Endothelial cell of umbilical vein (primary cell): ENCODE measurements around the gene STK17A. TPM values are rescaled to one million over a fixed set of nuclear protein-coding genes. Genes with fewer than 3 reads are reported as not detected.
A peak's percentile ranks its signal among the peaks of the same experiment; 100 is the strongest.

ENCODE experiments used
- BruUV-seq: library from RNA; stranded (reverse); fragments of 400-500 nt; replicated peaks from 2 replicates; lab custom pipeline; 2021; lab: Mats Ljungman, UMichigan
- CTCF ChIA-PET: fragments of 300-600, 350-600 bp; sonication (Branson Sonifier 250); formaldehyde crosslinking; loops from one replicate; lab custom pipeline; 2021; ENCODE audit warnings: antibody characterized with exemption, inconsistent platforms; lab: Charles Lee
- POLR2A ChIA-PET: fragments of 300-600, 350-600 bp; sonication (Branson Sonifier 250); formaldehyde crosslinking; loops from one replicate; lab custom pipeline; 2021; ENCODE audit warnings: antibody characterized with exemption, inconsistent platforms; lab: Charles Lee
- DNase-seq: peaks from one replicate; pipeline ENCODE4 v3.0.0-alpha.2; 2011; ENCODE audit warnings: low read depth, low spot score
- FAIRE-seq: peaks from 2 replicates; lab custom pipeline; 2011; peaks lifted over from hg19 to GRCh38; lab: Jason Lieb, UNC
- H2AFZ ChIP-seq: 2 replicates; pipeline ENCODE4 v1.6.0; 2012; ENCODE audit warnings: low read depth, low read length, control low read depth, inconsistent platforms
- H3K27ac ChIP-seq: 2 replicates; pipeline ENCODE4 v1.5.1; 2011; ENCODE audit warnings: low read depth, mild to moderate bottlenecking, control low read depth, low read length, moderate library complexity; ENCODE audit not compliant: insufficient read depth
- H3K27me3 ChIP-seq, 2 experiments: 2 replicates each; pipeline versions ENCODE4 v1.6.0 to v1.6.1; 2011; ENCODE audit warnings: low read length in 2 of 2, mixed read lengths in 1 of 2; ENCODE audit not compliant: control insufficient read depth in 2 of 2, insufficient read depth in 2 of 2
- H3K36me3 ChIP-seq, 2 experiments: 2 replicates in 1 of 2; 3 replicates in 1 of 2; pipeline ENCODE4 v1.5.1; 2011; ENCODE audit warnings: low read length in 2 of 2, mild to moderate bottlenecking in 1 of 2, moderate library complexity in 1 of 2; ENCODE audit not compliant: control insufficient read depth in 2 of 2, insufficient read depth in 2 of 2; ENCODE audit errors: extremely low read depth in 1 of 2
- H3K4me1 ChIP-seq: 3 replicates; pipeline ENCODE4 v1.5.1; 2011; ENCODE audit warnings: mild to moderate bottlenecking, low read length; ENCODE audit not compliant: control insufficient read depth, insufficient read depth; ENCODE audit errors: extremely low read depth
- H3K4me2 ChIP-seq: 2 replicates; pipeline ENCODE4 v1.6.1; 2011; ENCODE audit warnings: low read length, control low read depth, mixed read lengths; ENCODE audit not compliant: insufficient read depth
- H3K4me3 ChIP-seq, 3 experiments: fragments of 200-600 bp in 1 of 3; sonication (generic), shearing (Covaris generic) in 1 of 3; replicated peaks in 1 of 3; 2 replicates each; pipeline ENCODE4 v1.5.1; 2011 to 2016; ENCODE audit warnings: control low read depth in 3 of 3, low read length in 3 of 3, mild to moderate bottlenecking in 2 of 3, inconsistent platforms in 1 of 3, low read depth in 1 of 3, moderate library complexity in 1 of 3; ENCODE audit not compliant: insufficient read depth in 1 of 3
- H3K79me2 ChIP-seq: 2 replicates; pipeline ENCODE4 v1.6.0; 2012; ENCODE audit warnings: low read length, inconsistent platforms; ENCODE audit not compliant: control insufficient read depth, insufficient read depth
- H3K9ac ChIP-seq: replicated peaks from 2 replicates; pipeline ENCODE3; 2011; ENCODE audit warnings: low read length, control low read depth; ENCODE audit not compliant: insufficient read depth; ENCODE audit errors: extremely low read depth
- H3K9me1 ChIP-seq: replicated peaks from 3 replicates; pipeline ENCODE4 v1.6.0; 2011; ENCODE audit warnings: mild to moderate bottlenecking, low read length; ENCODE audit not compliant: control insufficient read depth, insufficient read depth; ENCODE audit errors: extremely low read depth
- H3K9me3 ChIP-seq: replicated peaks from 2 replicates; pipeline ENCODE4 v1.5.1; 2012; ENCODE audit warnings: low read length, inconsistent platforms; ENCODE audit not compliant: control insufficient read depth, insufficient read depth
- H4K20me1 ChIP-seq: replicated peaks from 2 replicates; pipeline ENCODE3; 2011; ENCODE audit warnings: mild to moderate bottlenecking, low read length; ENCODE audit not compliant: control insufficient read depth, insufficient read depth; ENCODE audit errors: extremely low read depth
- EZH2 ChIP-seq: IDR thresholded peaks from 2 replicates; pipeline ENCODE4 v1.6.1; 2012; ENCODE audit warnings: borderline replicate concordance, low read depth, mild to moderate bottlenecking, moderate library complexity, low read length, inconsistent platforms; ENCODE audit not compliant: severe bottlenecking
- FOS ChIP-seq: IDR thresholded peaks from 2 replicates; pipeline ENCODE4 v1.6.1; 2011; ENCODE audit warnings: mild to moderate bottlenecking, low read length, moderate library complexity, borderline replicate concordance; ENCODE audit not compliant: insufficient read depth
- GATA2 ChIP-seq: IDR thresholded peaks from 2 replicates; pipeline ENCODE4 v1.7.0; 2011; ENCODE audit warnings: low read depth, mild to moderate bottlenecking, moderate library complexity, mixed read lengths, low read length; ENCODE audit not compliant: insufficient read length, insufficient read depth
- JUN ChIP-seq: IDR thresholded peaks from 2 replicates; pipeline ENCODE4 v1.6.1; 2011; ENCODE audit warnings: borderline replicate concordance, low read depth; ENCODE audit not compliant: insufficient read length, insufficient read depth
- MAX ChIP-seq: IDR thresholded peaks from 2 replicates; pipeline ENCODE4 v1.6.1; 2011; ENCODE audit not compliant: insufficient read depth, insufficient read length
- MYC ChIP-seq: IDR thresholded peaks from one replicate; pipeline ENCODE4 v1.6.1; 2011; ENCODE audit warnings: mild to moderate bottlenecking, low read depth, low read length
- POLR2A ChIP-seq: IDR thresholded peaks from 2 replicates; pipeline ENCODE4 v1.6.1; 2012; ENCODE audit warnings: low read depth, mild to moderate bottlenecking, control low read depth, low read length
- POLR2AphosphoS5 ChIP-seq: IDR thresholded peaks from 2 replicates; pipeline ENCODE4 v1.6.1; 2012; ENCODE audit warnings: low read depth, mild to moderate bottlenecking, control low read depth, low read length, moderate library complexity; ENCODE audit not compliant: insufficient read depth
- dilution Hi-C: fragments of 300-500 bp; cut with MboI; formaldehyde crosslinking; loops from one replicate; pipeline ENCODE4 v1.15.0; 2019; ENCODE audit warnings: low sequenced_read_pairs; ENCODE audit not compliant: extremely low pct_ligation_motif_present
- intact Hi-C: fragments of 100-400 bp; cut with micrococcal nuclease; formaldehyde crosslinking; loops from one replicate; pipeline ENCODE4 v1.10.0; 2022
- polyA plus RNA-seq, 4 experiments: library from polyadenylated mRNA; depleted of rRNA in 3 of 4; stranded (reverse) in 3 of 4; unstranded in 1 of 4; fragments of >200 nt; gene quantifications; 2 replicates each; pipeline versions ENCODE4 v1.2.1 to v1.2.3, GENCODE V29; 2011 to 2012; ENCODE audit warnings: missing spikeins in 1 of 4
- total RNA-seq: library from RNA; stranded (reverse); gene quantifications from 2 replicates; pipeline ENCODE4 v1.2.3, GENCODE V29; 2021
- TF ChIP-seq, protein P1 (sequence below), 2 donors: IDR thresholded peaks; 1 replicate in 1 of 2; 2 replicates in 1 of 2; pipeline ENCODE4 v1.5.1; 2011; ENCODE audit warnings: low read length in 2 of 2, mild to moderate bottlenecking in 2 of 2, moderate library complexity in 2 of 2, control low read depth in 1 of 2, inconsistent platforms in 1 of 2, low read depth in 1 of 2; ENCODE audit not compliant: insufficient read depth in 1 of 2; ENCODE audit errors: extremely low read depth in 1 of 2

STK17A gene
- total and polyA plus RNA-seq, 2 donors (not counting 3 experiments of a cell fraction or from before 2014, with no cell fraction given): 11.7 to 58.8 TPM

- TF ChIP-seq POLR2AphosphoS5 (peak; percentile 89), MAX (no peak), FOS (peak; percentile 63), GATA2 (peak; percentile 80), POLR2A (no peak)
- H2AFZ ChIP-seq: no peak overlapping the region
- FAIRE-seq: peak; percentile 84
- H3K9ac ChIP-seq: peak overlapping the region; percentile 88
- no peaks in the 10 kb centered on the region for H3K27me3 ChIP-seq
- peak overlapping the region; percentile 77 for H3K4me2 ChIP-seq
- no peaks in the 10 kb centered on the region for H3K9me1 ChIP-seq
- H4K20me1 ChIP-seq: no peaks in the 10 kb centered on the region
- dilution Hi-C loops: no loop called here
- POLR2A ChIA-PET: interaction anchor here (0.7 to 4.9 kb wide), 6 partner anchors 10 to 67 kb away, joined by 3 to 50 read pairs (median 6); partner anchors contain the start of gene STK17A
- H3K36me3 ChIP-seq: no peaks in the 10 kb centered on the region
- no peaks in the 10 kb centered on the region for H3K9me3 ChIP-seq
- H3K4me1 ChIP-seq: peaks cover 74% of the 10 kb centered on the region
- H3K4me3 ChIP-seq: peak overlapping the region in 1 of 3 experiments; percentile 28
- peak; percentile 62 for DNase-seq
- no TSS peak for BruUV-seq
- peak overlapping the region; percentile 97 for H3K27ac ChIP-seq
- intact Hi-C loops: no loop called here
- CTCF ChIA-PET: interaction anchor here (1.0 to 9.3 kb wide), 6 partner anchors 10 to 68 kb away, joined by 5 to 130 read pairs (median 10); partner anchors contain the start of gene STK17A
- peaks cover 14% of the 10 kb centered on the region for H3K79me2 ChIP-seq
These were observed 66.9 kb downstream of the STK17A start for GRCh38 chr7:43649755-43650274.

DNA sequence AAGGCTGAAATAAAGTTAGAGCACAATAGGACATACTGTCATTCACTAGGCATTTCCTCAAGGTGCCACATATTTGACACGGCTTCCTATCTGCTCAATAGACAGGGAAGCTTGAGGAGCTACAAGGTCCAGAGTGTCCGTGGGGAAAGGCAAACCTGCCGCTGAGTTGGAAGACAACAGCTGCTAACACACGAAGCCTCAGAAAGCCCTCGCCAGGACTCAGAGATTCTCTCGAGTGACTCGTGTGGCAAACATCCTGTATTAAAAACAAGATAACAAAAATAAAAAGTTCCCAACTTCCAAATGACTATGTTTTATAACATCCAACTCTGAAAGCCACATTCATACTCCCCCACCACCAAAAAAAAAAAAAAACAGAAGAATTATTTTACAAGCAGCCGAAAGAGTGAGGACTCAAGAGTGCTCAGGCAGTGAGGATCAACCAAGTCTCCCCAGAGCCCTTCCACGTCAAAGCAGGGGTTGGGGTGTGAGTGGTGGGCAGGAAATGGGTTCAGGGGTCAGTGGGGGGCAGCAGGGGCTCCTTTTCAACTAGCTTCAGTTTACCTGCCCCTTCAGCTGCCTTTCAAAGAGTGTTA lies 67.6 kb downstream of the STK17A start:
- peaks cover 68% of the 10 kb centered on the region for H3K4me1 ChIP-seq
- H2AFZ ChIP-seq: no peak overlapping the region
- H3K79me2 ChIP-seq: peaks cover 8% of the 10 kb centered on the region

More for the DNA sequence above, 67.6 kb downstream of the STK17A start:
- Histone ChIP-seq H3K4me2 (peak overlapping the region; percentile 77), H3K27me3 (no peaks in the 10 kb centered on the region), H3K9me1 (no peaks in the 10 kb centered on the region), H3K4me3 (peak overlapping the region in 1 of 3 experiments; percentile 28), H3K9me3 (no peaks in the 10 kb centered on the region), H3K27ac (peak overlapping the region; percentile 97), H4K20me1 (no peaks in the 10 kb centered on the region), H3K36me3 (no peaks in the 10 kb centered on the region), H3K9ac (peak overlapping the region; percentile 88)
- BruUV-seq: TSS peak; percentile 52
- intact Hi-C loops: no loop called here
- TF ChIP-seq MAX (no peak), EZH2 (no peak), JUN (peak; percentile 73), POLR2A (peak; percentile 59), POLR2AphosphoS5 (peak; percentile 84), MYC (no peak), GATA2 (peak; percentile 52), FOS (peak; percentile 74)
- TF ChIP-seq, protein P1, sequence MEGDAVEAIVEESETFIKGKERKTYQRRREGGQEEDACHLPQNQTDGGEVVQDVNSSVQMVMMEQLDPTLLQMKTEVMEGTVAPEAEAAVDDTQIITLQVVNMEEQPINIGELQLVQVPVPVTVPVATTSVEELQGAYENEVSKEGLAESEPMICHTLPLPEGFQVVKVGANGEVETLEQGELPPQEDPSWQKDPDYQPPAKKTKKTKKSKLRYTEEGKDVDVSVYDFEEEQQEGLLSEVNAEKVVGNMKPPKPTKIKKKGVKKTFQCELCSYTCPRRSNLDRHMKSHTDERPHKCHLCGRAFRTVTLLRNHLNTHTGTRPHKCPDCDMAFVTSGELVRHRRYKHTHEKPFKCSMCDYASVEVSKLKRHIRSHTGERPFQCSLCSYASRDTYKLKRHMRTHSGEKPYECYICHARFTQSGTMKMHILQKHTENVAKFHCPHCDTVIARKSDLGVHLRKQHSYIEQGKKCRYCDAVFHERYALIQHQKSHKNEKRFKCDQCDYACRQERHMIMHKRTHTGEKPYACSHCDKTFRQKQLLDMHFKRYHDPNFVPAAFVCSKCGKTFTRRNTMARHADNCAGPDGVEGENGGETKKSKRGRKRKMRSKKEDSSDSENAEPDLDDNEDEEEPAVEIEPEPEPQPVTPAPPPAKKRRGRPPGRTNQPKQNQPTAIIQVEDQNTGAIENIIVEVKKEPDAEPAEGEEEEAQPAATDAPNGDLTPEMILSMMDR (IDR thresholded peaks at IDR 0.05; ENCODE audit: extremely low read depth in 1 of 2, insufficient read depth in 1 of 2, low read depth in 1 of 2, low read length in 2 of 2): no peak
- FAIRE-seq: peak; percentile 89
- peak; percentile 80 for DNase-seq
- ChIA-PET CTCF (interaction anchor here (1.0 to 9.3 kb wide), 7 partner anchors 10 to 69 kb away, joined by 4 to 130 read pairs (median 6); partner anchors contain the start of gene STK17A), POLR2A (interaction anchor here (0.7 to 4.9 kb wide), 6 partner anchors 11 to 68 kb away, joined by 3 to 50 read pairs (median 4); partner anchors contain the start of gene STK17A)
- dilution Hi-C loops: no loop called here
